Fibroblast of skin of abdomen (primary cell): ENCODE measurements around the gene EYA4.

Experiments used
- DNase-seq: peaks from one replicate; pipeline ENCODE4 v3.0.0-alpha.2; 2013

Gene EYA4

GRCh38 chr6:133407320-133408100 lies 166.4 kb downstream of the EYA4 start:
- DNase-seq: peak; percentile 27

- peak; percentile 28 for DNase-seq
These were observed 167.0 kb downstream of the EYA4 start for GRCh38 chr6:133408132-133408531.

GRCh38 chr6:133408543-133408942 lies 167.4 kb downstream of the EYA4 start:
- DNase-seq: peak; percentile 11

- no peak for DNase-seq
These were observed 169.7 kb downstream of the EYA4 start for GRCh38 chr6:133410638-133411435.

GRCh38 chr6:133411757-133412156 lies 170.6 kb downstream of the EYA4 start:
- no peak for DNase-seq

- no peak for DNase-seq
These were observed 174.1 kb downstream of the EYA4 start for GRCh38 chr6:133415262-133415661.

GRCh38 chr6:133418108-133418507 lies 177.0 kb downstream of the EYA4 start:
- no peak for DNase-seq

- no peak for DNase-seq
These were observed 182.1 kb downstream of the EYA4 start for GRCh38 chr6:133423242-133423641.

GRCh38 chr6:133424359-133424758 lies 183.2 kb downstream of the EYA4 start:
- no peak for DNase-seq

GRCh38 chr6:133426038-133426437 lies 184.9 kb downstream of the EYA4 start:
- DNase-seq: no peak

GRCh38 chr6:133428295-133428694 lies 187.1 kb downstream of the EYA4 start:
- no peak for DNase-seq

- no peak for DNase-seq
These were observed 189.4 kb downstream of the EYA4 start for GRCh38 chr6:133430530-133430929.

GRCh38 chr6:133431031-133431430 lies 189.9 kb downstream of the EYA4 start:
- no peak for DNase-seq

- no peak for DNase-seq
These were observed 191.1 kb downstream of the EYA4 start for GRCh38 chr6:133432021-133432989.

- no peak for DNase-seq
These were observed 194.0 kb downstream of the EYA4 start for GRCh38 chr6:133435065-133435728.

- DNase-seq: no peak
These were observed 195.5 kb downstream of the EYA4 start for GRCh38 chr6:133436652-133437051.

GRCh38 chr6:133441491-133441890 lies 200.3 kb downstream of the EYA4 start:
- DNase-seq: no peak

GRCh38 chr6:133446789-133447188 lies 205.6 kb downstream of the EYA4 start:
- DNase-seq: no peak

- DNase-seq: no peak
These were observed 206.8 kb downstream of the EYA4 start for GRCh38 chr6:133447924-133448323.

GRCh38 chr6:133456439-133456838 lies 215.3 kb downstream of the EYA4 start:
- DNase-seq: no peak

GRCh38 chr6:133456944-133457343 lies 215.8 kb downstream of the EYA4 start:
- DNase-seq: no peak

- no peak for DNase-seq
These were observed 218.9 kb downstream of the EYA4 start for GRCh38 chr6:133460101-133460500.
